ENCODE results near the gene NGB. TPM values are rescaled to one million over a fixed set of nuclear protein-coding genes. Genes with fewer than 3 reads are reported as not detected.

The NGB gene
- total RNA-seq, 1 experiment from 2014 or later, result not detected

DNA sequence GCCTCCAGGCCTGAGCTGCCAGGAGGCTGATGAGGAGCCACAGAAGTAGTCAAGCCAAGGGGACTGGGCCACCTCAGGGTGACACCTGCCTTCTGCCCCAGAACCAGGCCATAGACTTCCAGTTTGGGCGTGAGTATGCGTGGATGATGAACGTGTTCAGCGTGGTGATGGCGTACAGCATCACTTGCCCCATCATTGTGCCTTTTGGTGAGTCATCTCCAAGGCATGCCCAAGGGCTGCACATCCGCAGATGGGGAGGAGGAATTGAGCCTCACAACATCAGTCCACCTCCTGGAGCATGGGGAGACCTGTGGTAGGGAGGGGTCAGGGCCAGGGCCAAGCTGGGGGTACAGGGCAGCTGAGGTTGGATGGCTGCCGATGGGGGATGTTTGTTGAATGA is 22.3 kb downstream of the NGB start:
- no peak overlapping the region for H3K27ac Mint-ChIP-seq (ENCODE audit: unreplicated experiment)
- H3K4me3 Mint-ChIP-seq (ENCODE audit: low read depth, unreplicated experiment), result no peak overlapping the region
- H3K9me3 Mint-ChIP-seq (ENCODE audit: low read depth, unreplicated experiment), result no peaks in the 10 kb centered on the region
- H3K36me3 Mint-ChIP-seq (ENCODE audit: insufficient read depth, unreplicated experiment), result no peaks in the 10 kb centered on the region
- no peaks in the 10 kb centered on the region for H3K4me1 Mint-ChIP-seq (ENCODE audit: low read depth, unreplicated experiment)
- DNase-seq, result no peak
- no TSS peak for BruUV-seq (replicated peaks)
- CTCF ChIA-PET, result interaction anchor here (1.1 kb wide), 1 partner anchor 10 kb away, joined by 4 read pairs; no protein-coding TSS in a partner anchor
- intact Hi-C loops (cut with micrococcal nuclease; ENCODE audit: unreplicated experiment), result no loop called here
- TF ChIP-seq, protein P1, sequence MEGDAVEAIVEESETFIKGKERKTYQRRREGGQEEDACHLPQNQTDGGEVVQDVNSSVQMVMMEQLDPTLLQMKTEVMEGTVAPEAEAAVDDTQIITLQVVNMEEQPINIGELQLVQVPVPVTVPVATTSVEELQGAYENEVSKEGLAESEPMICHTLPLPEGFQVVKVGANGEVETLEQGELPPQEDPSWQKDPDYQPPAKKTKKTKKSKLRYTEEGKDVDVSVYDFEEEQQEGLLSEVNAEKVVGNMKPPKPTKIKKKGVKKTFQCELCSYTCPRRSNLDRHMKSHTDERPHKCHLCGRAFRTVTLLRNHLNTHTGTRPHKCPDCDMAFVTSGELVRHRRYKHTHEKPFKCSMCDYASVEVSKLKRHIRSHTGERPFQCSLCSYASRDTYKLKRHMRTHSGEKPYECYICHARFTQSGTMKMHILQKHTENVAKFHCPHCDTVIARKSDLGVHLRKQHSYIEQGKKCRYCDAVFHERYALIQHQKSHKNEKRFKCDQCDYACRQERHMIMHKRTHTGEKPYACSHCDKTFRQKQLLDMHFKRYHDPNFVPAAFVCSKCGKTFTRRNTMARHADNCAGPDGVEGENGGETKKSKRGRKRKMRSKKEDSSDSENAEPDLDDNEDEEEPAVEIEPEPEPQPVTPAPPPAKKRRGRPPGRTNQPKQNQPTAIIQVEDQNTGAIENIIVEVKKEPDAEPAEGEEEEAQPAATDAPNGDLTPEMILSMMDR (IDR thresholded peaks at IDR 0.05; ENCODE audit: unreplicated experiment), result no peak
- H3K27me3 Mint-ChIP-seq (ENCODE audit: unreplicated experiment), result peaks cover 68% of the 10 kb centered on the region

DNA sequence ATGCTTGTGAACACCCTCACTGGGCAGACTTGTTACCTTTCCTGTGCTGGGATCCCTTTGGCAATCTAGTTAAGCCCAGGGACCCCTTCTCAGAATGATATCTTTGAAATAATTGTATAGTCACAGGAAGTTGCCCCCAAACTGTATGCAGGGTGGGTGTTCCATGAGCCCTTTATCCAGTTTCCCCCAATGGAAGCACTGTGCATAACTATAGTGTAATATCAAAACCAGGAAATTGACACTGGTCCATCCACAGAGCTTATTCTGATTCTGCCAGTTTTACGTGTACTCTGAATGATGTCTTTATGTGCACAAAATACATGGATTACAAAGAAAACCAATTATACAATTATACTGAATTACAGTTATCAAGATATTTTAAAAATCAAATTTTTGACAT is 24.2 kb downstream of the NGB start:
- Mint-ChIP-seq H3K27ac (ENCODE audit: unreplicated experiment) (no peak overlapping the region), H3K4me1 (ENCODE audit: low read depth, unreplicated experiment) (no peaks in the 10 kb centered on the region), H3K9me3 (ENCODE audit: low read depth, unreplicated experiment) (no peaks in the 10 kb centered on the region), H3K36me3 (ENCODE audit: insufficient read depth, unreplicated experiment) (no peaks in the 10 kb centered on the region), H3K4me3 (ENCODE audit: low read depth, unreplicated experiment) (no peak overlapping the region), H3K27me3 (ENCODE audit: unreplicated experiment) (peaks cover 68% of the 10 kb centered on the region)
- CTCF ChIA-PET, result no interaction called here
- no peak for DNase-seq
- TF ChIP-seq, protein P1 (IDR thresholded peaks at IDR 0.05; ENCODE audit: unreplicated experiment), result no peak
- intact Hi-C loops (cut with micrococcal nuclease; ENCODE audit: unreplicated experiment), result no loop called here
- no TSS peak for BruUV-seq (replicated peaks)

DNA sequence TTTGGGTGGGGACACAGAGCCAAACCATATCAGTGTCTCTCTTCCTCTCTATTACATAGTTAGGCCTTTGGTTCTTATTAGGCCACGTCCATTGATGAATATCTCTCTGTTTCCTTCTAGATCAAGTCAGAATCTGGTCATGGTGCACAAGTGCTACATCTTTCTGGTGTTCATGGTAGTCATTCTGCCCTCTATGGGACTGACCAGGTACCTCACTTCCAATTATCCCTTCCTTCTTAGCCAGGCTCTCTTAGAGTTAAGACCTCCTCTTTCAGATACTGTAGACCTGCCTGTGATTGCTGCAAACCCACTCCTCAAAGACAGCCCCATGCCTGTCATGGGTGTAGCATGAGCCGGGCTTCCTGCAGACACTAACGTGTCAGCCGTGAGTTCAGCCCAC is 25.2 kb downstream of the NGB start:
- H3K9me3 Mint-ChIP-seq (ENCODE audit: low read depth, unreplicated experiment), result no peaks in the 10 kb centered on the region
- CTCF ChIA-PET, result no interaction called here
- TF ChIP-seq, protein P1 (IDR thresholded peaks at IDR 0.05; ENCODE audit: unreplicated experiment), result no peak
- no peak overlapping the region for H3K4me3 Mint-ChIP-seq (ENCODE audit: low read depth, unreplicated experiment)
- no peaks in the 10 kb centered on the region for H3K4me1 Mint-ChIP-seq (ENCODE audit: low read depth, unreplicated experiment)
- intact Hi-C loops (cut with micrococcal nuclease; ENCODE audit: unreplicated experiment), result no loop called here
- DNase-seq, result no peak
- H3K27ac Mint-ChIP-seq (ENCODE audit: unreplicated experiment), result no peak overlapping the region
- no peaks in the 10 kb centered on the region for H3K36me3 Mint-ChIP-seq (ENCODE audit: insufficient read depth, unreplicated experiment)
- H3K27me3 Mint-ChIP-seq (ENCODE audit: unreplicated experiment), result peaks cover 73% of the 10 kb centered on the region
- BruUV-seq (replicated peaks), result no TSS peak

DNA sequence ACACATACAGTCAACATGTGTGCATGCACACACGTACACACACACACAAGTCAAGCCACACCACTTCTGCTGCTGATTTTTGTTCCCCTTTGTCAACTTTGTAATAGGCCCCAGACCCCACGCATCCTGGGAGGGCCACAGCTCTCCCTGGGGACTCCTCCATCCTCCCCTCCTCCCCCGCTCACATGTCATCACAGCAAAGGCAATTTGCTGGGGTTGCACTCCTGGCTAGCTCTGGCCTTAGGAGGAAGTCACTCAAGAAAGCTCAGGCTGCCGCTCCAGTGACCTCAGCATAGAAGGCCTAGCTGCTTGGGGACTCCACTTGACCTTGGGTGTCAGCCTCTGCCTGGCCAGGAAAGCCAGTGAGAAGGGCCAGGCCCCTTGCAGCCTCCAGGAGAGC is 27.2 kb downstream of the NGB start:
- Mint-ChIP-seq H3K27me3 (ENCODE audit: unreplicated experiment) (peaks cover 84% of the 10 kb centered on the region), H3K9me3 (ENCODE audit: low read depth, unreplicated experiment) (no peaks in the 10 kb centered on the region), H3K36me3 (ENCODE audit: insufficient read depth, unreplicated experiment) (no peaks in the 10 kb centered on the region), H3K4me1 (ENCODE audit: low read depth, unreplicated experiment) (no peaks in the 10 kb centered on the region), H3K27ac (ENCODE audit: unreplicated experiment) (no peak overlapping the region), H3K4me3 (ENCODE audit: low read depth, unreplicated experiment) (no peak overlapping the region)
- TF ChIP-seq, protein P1 (IDR thresholded peaks at IDR 0.05; ENCODE audit: unreplicated experiment), result no peak
- CTCF ChIA-PET, result no interaction called here
- no peak for DNase-seq
- BruUV-seq (replicated peaks), result no TSS peak
- intact Hi-C loops (cut with micrococcal nuclease; ENCODE audit: unreplicated experiment), result no loop called here

All from Calu3 (cell line).